HCT116 (cell line): ENCODE results near the gene EPGN. TPM values are rescaled to one million over a fixed set of nuclear protein-coding genes. Genes with fewer than 3 reads are reported as not detected.

Source experiments
- ATAC-seq: fragments of 200-7000 bp; cut with Tn5 transposase; 2 replicates; pipeline ENCODE4 v1.9.1; 2020; ENCODE audit warnings: mild to moderate bottlenecking, moderate library complexity
- BruUV-seq: library from RNA; stranded (reverse); fragments of 400-500 nt; replicated peaks from 2 replicates; lab custom pipeline; 2021; lab: Mats Ljungman, UMichigan
- CTCF ChIA-PET: fragments of 300-600 bp; sonication (Branson Sonifier 250); formaldehyde crosslinking; loops from one replicate; lab custom pipeline; 2021; ENCODE audit warnings: antibody characterized with exemption; lab: Charles Lee
- POLR2A ChIA-PET: fragments of 300-600, 350-600 bp; sonication (Branson Sonifier 250); formaldehyde crosslinking; loops from one replicate; lab custom pipeline; 2021; ENCODE audit warnings: antibody characterized with exemption; lab: Charles Lee
- RAD21 ChIA-PET, 2 experiments: fragments of 300-600 bp; sonication (Branson Sonifier 250); formaldehyde crosslinking; loops; one replicate each; lab custom pipeline; 2023; ENCODE audit warnings: low total read pairs in 2 of 2; ENCODE audit not compliant: uncharacterized antibody in 2 of 2, unreplicated experiment in 2 of 2, low non-redundant PET in 1 of 2; lab: Charles Lee
- DNase-seq: peaks from one replicate; pipeline ENCODE4 v3.0.0-alpha.2; 2010; ENCODE audit warnings: low read depth, low spot score
- H2AFZ ChIP-seq: fragments of 200-600 bp; shearing (Covaris generic), sonication (generic); 2 replicates; pipeline ENCODE4 v1.6.1; 2017; ENCODE audit warnings: low read depth, mixed run types, mixed read lengths, antibody characterized with exemption, low read length; ENCODE audit not compliant: poor library complexity, severe bottlenecking
- H3K27ac ChIP-seq: 2 replicates; pipeline ENCODE4 v1.5.1; 2012; ENCODE audit warnings: low read depth, low read length
- H3K27me3 ChIP-seq: fragments of 200-600 bp; sonication (generic); 2 replicates; pipeline ENCODE4 v1.6.1; 2016; ENCODE audit warnings: mixed run types, low read length, mixed read lengths; ENCODE audit not compliant: insufficient read depth
- H3K36me3 ChIP-seq, 2 experiments: fragments of 200-500 bp in 1 of 2; fragments of 200-600 bp in 1 of 2; sonication (Bioruptor generic) in 1 of 2; sonication (generic) in 1 of 2; 2 replicates each; pipeline versions ENCODE4 v1.5.1 to v1.6.1; 2014 to 2016; ENCODE audit warnings: low read length in 2 of 2, inconsistent platforms in 1 of 2, mixed read lengths in 1 of 2, mixed run types in 1 of 2; ENCODE audit not compliant: insufficient read depth in 2 of 2, control insufficient read depth in 1 of 2
- H3K4me1 ChIP-seq, 2 experiments: fragments of 200-600 bp in 1 of 2; sonication (generic) in 1 of 2; 2 replicates each; pipeline versions ENCODE4 v1.5.1 to v1.6.1; 2012 to 2017; ENCODE audit warnings: low read length in 2 of 2, inconsistent platforms in 1 of 2, mild to moderate bottlenecking in 1 of 2, mixed read lengths in 1 of 2, mixed run types in 1 of 2, moderate library complexity in 1 of 2; ENCODE audit not compliant: insufficient read depth in 2 of 2, control insufficient read depth in 1 of 2
- H3K4me2 ChIP-seq: fragments of 200-600 bp; sonication (generic); 2 replicates; pipeline ENCODE4 v1.6.1; 2017; ENCODE audit warnings: mixed run types, low read length, mixed read lengths
- H3K4me3 ChIP-seq, 2 experiments: fragments of 200-600 bp in 1 of 2; sonication (generic) in 1 of 2; replicated peaks in 1 of 2; 2 replicates each; pipeline ENCODE4 v1.5.1; 2011 to 2016; ENCODE audit warnings: low read length in 2 of 2, control low read depth in 1 of 2, low read depth in 1 of 2, mild to moderate bottlenecking in 1 of 2, mixed read lengths in 1 of 2, mixed run types in 1 of 2
- H3K79me2 ChIP-seq: fragments of 200-600 bp; sonication (generic); 2 replicates; pipeline ENCODE4 v1.6.1; 2017; ENCODE audit warnings: mild to moderate bottlenecking, mixed run types, low read length, moderate library complexity, mixed read lengths; ENCODE audit not compliant: insufficient read depth
- H3K9ac ChIP-seq: fragments of 200-600 bp; sonication (generic); 2 replicates; pipeline ENCODE4 v1.6.1; 2016; ENCODE audit warnings: low read length, mixed read lengths
- H3K9me2 ChIP-seq: fragments of 200-600 bp; sonication (generic), shearing (Covaris generic); 2 replicates; pipeline ENCODE4 v1.6.1; 2017; ENCODE audit warnings: mixed run types, mild to moderate bottlenecking, moderate library complexity; ENCODE audit not compliant: insufficient read depth
- H3K9me3 ChIP-seq, 2 experiments: fragments of 200-500 bp in 1 of 2; fragments of 200-600 bp in 1 of 2; sonication (Bioruptor generic) in 1 of 2; sonication (generic) in 1 of 2; 2 replicates each; pipeline ENCODE4 v1.6.1; 2014 to 2017; ENCODE audit warnings: low read length in 2 of 2, mixed read lengths in 2 of 2, inconsistent platforms in 1 of 2, low read depth in 1 of 2, mild to moderate bottlenecking in 1 of 2, mixed run types in 1 of 2, moderate library complexity in 1 of 2; ENCODE audit not compliant: control insufficient read depth in 1 of 2, insufficient read depth in 1 of 2
- H4K20me1 ChIP-seq: fragments of 200-600 bp; sonication (generic), shearing (Covaris generic); 2 replicates; pipeline ENCODE4 v1.6.1; 2017; ENCODE audit warnings: mixed run types, mild to moderate bottlenecking, moderate library complexity; ENCODE audit not compliant: insufficient read depth
- CEBPB ChIP-seq: IDR thresholded peaks from 2 replicates; pipeline ENCODE4 v1.6.1; 2012; ENCODE audit warnings: low read depth
- ELF1 ChIP-seq: IDR thresholded peaks from 2 replicates; pipeline ENCODE4 v1.6.1; 2012; ENCODE audit warnings: low read depth, borderline replicate concordance
- EZH2phosphoT487 ChIP-seq: fragments of 200-600 bp; IDR thresholded peaks from 2 replicates; pipeline ENCODE4 v1.6.1; 2018; ENCODE audit warnings: antibody characterized with exemption, borderline replicate concordance
- FOSL1 ChIP-seq: IDR thresholded peaks from 2 replicates; pipeline ENCODE4 v1.6.1; 2012; ENCODE audit warnings: low read depth
- JUND ChIP-seq: IDR thresholded peaks from 2 replicates; pipeline ENCODE4 v1.6.1; 2012
- MAX ChIP-seq: IDR thresholded peaks from 2 replicates; pipeline ENCODE4 v1.6.1; 2012
- POLR2A ChIP-seq: IDR thresholded peaks from 2 replicates; pipeline ENCODE4 v1.7.0; 2011; ENCODE audit warnings: borderline replicate concordance; ENCODE audit not compliant: insufficient read depth, insufficient read length; ENCODE audit errors: extremely low read depth
- POLR2AphosphoS5 ChIP-seq: IDR thresholded peaks from 2 replicates; pipeline ENCODE4 v1.6.1; 2011; ENCODE audit warnings: mild to moderate bottlenecking, low read depth, low read length, moderate library complexity
- RAD21 ChIP-seq: IDR thresholded peaks from 2 replicates; pipeline ENCODE4 v1.6.1; 2012; ENCODE audit warnings: low read depth, mild to moderate bottlenecking
- REST ChIP-seq: IDR thresholded peaks from 2 replicates; pipeline ENCODE4 v1.6.1; 2012; ENCODE audit warnings: low read depth
- SP1 ChIP-seq: IDR thresholded peaks from 2 replicates; pipeline ENCODE4 v1.6.1; 2012; ENCODE audit warnings: low read depth
- ZBTB33 ChIP-seq: IDR thresholded peaks from 2 replicates; pipeline ENCODE4 v1.6.1; 2011; ENCODE audit warnings: mild to moderate bottlenecking, low read length, moderate library complexity; ENCODE audit not compliant: insufficient replicate concordance; ENCODE audit errors: extremely low read depth
- ZFX ChIP-seq: fragments of 450-650 bp; IDR thresholded peaks from 2 replicates; pipeline ENCODE4 v1.6.1; 2017
- intact Hi-C: fragments of 100-400 bp; cut with micrococcal nuclease; formaldehyde crosslinking; loops from 2 replicates; pipeline ENCODE4 v1.10.0; 2022
- total RNA-seq: library from RNA; stranded (reverse); gene quantifications from one replicate; pipeline ENCODE4 v1.2.1, GENCODE V29; 2021; ENCODE audit not compliant: unreplicated experiment

The EPGN gene
- total RNA-seq, 1 experiment from 2014 or later = 1.5 TPM

GRCh38 chr4:74317616-74318246, 9.5 kb downstream of the EPGN start:
- RAD21 ChIA-PET = interaction anchor here (0.7 kb wide), 2 partner anchors 129 to 148 kb away, joined by 3 to 4 read pairs; no protein-coding TSS in a partner anchor
- no peak for DNase-seq
- Histone ChIP-seq H4K20me1 (no peaks in the 10 kb centered on the region), H3K9ac (no peak overlapping the region), H3K79me2 (peaks cover 7% of the 10 kb centered on the region; the same call in 1 of the 2 replicates), H3K9me2 (no peaks in the 10 kb centered on the region), H3K36me3 (no peaks in the 10 kb centered on the region; a peak in 1 of 4 replicates), H2AFZ (no peak overlapping the region), H3K4me2 (no peak overlapping the region), H3K27me3 (no peaks in the 10 kb centered on the region), H3K4me3 (no peak overlapping the region), H3K9me3 (no peaks in the 10 kb centered on the region), H3K27ac (no peak overlapping the region), H3K4me1 (peaks cover 27 to 42% of the 10 kb centered on the region in 2 experiments)
- BruUV-seq = no TSS peak
- no peak for ATAC-seq
- POLR2A ChIA-PET = interaction anchor here (1.0 to 1.4 kb wide), 2 partner anchors 47 to 127 kb away, joined by 3 read pairs; partner anchors contain the start of genes AREG and EREG
- CTCF ChIA-PET = interaction anchor here (1.1 to 2.7 kb wide), 4 partner anchors 10 to 353 kb away, joined by 3 to 16 read pairs (median 6); partner anchors contain the start of gene EPGN
- intact Hi-C loops = loop anchor here (10.0 kb wide), 1 partner anchor 283 kb away; the partner anchor contains the start of gene CXCL3
- TF ChIP-seq REST = no peak

- Histone ChIP-seq H3K27ac (no peak overlapping the region), H3K79me2 (peaks cover 7% of the 10 kb centered on the region; the same call in 1 of the 2 replicates), H3K4me1 (peaks cover 27 to 42% of the 10 kb centered on the region in 2 experiments), H3K4me2 (no peak overlapping the region), H3K9me2 (no peaks in the 10 kb centered on the region), H4K20me1 (no peaks in the 10 kb centered on the region), H3K36me3 (no peaks in the 10 kb centered on the region; a peak in 1 of 4 replicates), H3K27me3 (no peaks in the 10 kb centered on the region), H3K9me3 (no peaks in the 10 kb centered on the region), H3K4me3 (no peak overlapping the region), H2AFZ (no peak overlapping the region), H3K9ac (no peak overlapping the region)
- ATAC-seq = no peak
- no peak for DNase-seq
- ChIA-PET RAD21 (interaction anchor here (0.7 kb wide), 2 partner anchors 130 to 147 kb away, joined by 3 to 4 read pairs; no protein-coding TSS in a partner anchor), CTCF (interaction anchor here (1.1 to 2.7 kb wide), 4 partner anchors 10 to 353 kb away, joined by 3 to 16 read pairs (median 6); partner anchors contain the start of gene EPGN), POLR2A (interaction anchor here (1.0 to 1.4 kb wide), 2 partner anchors 47 to 127 kb away, joined by 3 read pairs; partner anchors contain the start of genes AREG and EREG)
- intact Hi-C loops = loop anchor here (10.0 kb wide), 1 partner anchor 283 kb away; the partner anchor contains the start of gene CXCL3
- no TSS peak for BruUV-seq
- TF ChIP-seq MAX (no peak), ZFX (no peak), CEBPB (no peak), POLR2AphosphoS5 (no peak), JUND (no peak), ZBTB33 (no peak), SP1 (no peak), POLR2A (no peak), ELF1 (no peak), RAD21 (no peak), EZH2phosphoT487 (no peak), FOSL1 (no peak)
Observed at GRCh38 chr4:74318276-74318675, 10.0 kb downstream of the EPGN start.
